Endothelial cell of umbilical vein (primary cell): Measurements from ENCODE around the gene SPTBN4.

Experiments used
- CTCF ChIP-seq, 2 donors: IDR thresholded peaks; 1 replicate in 1 of 2; 2 replicates in 1 of 2; pipeline ENCODE4 v1.5.1; 2011; ENCODE audit warnings: low read length in 2 of 2, mild to moderate bottlenecking in 2 of 2, moderate library complexity in 2 of 2, control low read depth in 1 of 2, inconsistent platforms in 1 of 2, low read depth in 1 of 2; ENCODE audit not compliant: insufficient read depth in 1 of 2; ENCODE audit errors: extremely low read depth in 1 of 2
- FOS ChIP-seq: IDR thresholded peaks from 2 replicates; pipeline ENCODE4 v1.6.1; 2011; ENCODE audit warnings: mild to moderate bottlenecking, low read length, moderate library complexity, borderline replicate concordance; ENCODE audit not compliant: insufficient read depth
- POLR2A ChIP-seq: IDR thresholded peaks from 2 replicates; pipeline ENCODE4 v1.6.1; 2012; ENCODE audit warnings: low read depth, mild to moderate bottlenecking, control low read depth, low read length
- POLR2AphosphoS5 ChIP-seq: IDR thresholded peaks from 2 replicates; pipeline ENCODE4 v1.6.1; 2012; ENCODE audit warnings: low read depth, mild to moderate bottlenecking, control low read depth, low read length, moderate library complexity; ENCODE audit not compliant: insufficient read depth

GRCh38 chr19:40599331-40599901 is 132.6 kb downstream of the SPTBN4 start:
- no peak for TF ChIP-seq CTCF (IDR thresholded peaks at IDR 0.05; ENCODE audit: extremely low read depth in 1 of 2, insufficient read depth in 1 of 2, low read depth in 1 of 2, low read length in 2 of 2)
- TF ChIP-seq POLR2A = no peak
- no peak for TF ChIP-seq POLR2AphosphoS5
- no peak for TF ChIP-seq FOS
